Lung (tissue), 12 donors: ENCODE measurements around the gene SIAH3. TPM values are rescaled to one million over a fixed set of nuclear protein-coding genes. Genes with fewer than 3 reads are reported as not detected.

ENCODE experiments used
- ATAC-seq: fragments of 200-7000 bp; cut with Tn5 transposase; one replicate; pipeline ENCODE4 v1.9.1; 2020; ENCODE audit warnings: moderate number of reproducible peaks; ENCODE audit not compliant: insufficient read depth, low FRiP score
- DNase-seq, 3 donors: peaks; one replicate each; pipeline ENCODE4 v3.0.0-alpha.2; 2013 to 2017
- H3K27ac ChIP-seq, 2 donors: one replicate each; pipeline ENCODE4 v1.5.1; 2013; ENCODE audit warnings: mild to moderate bottlenecking in 2 of 2, moderate library complexity in 2 of 2, control low read depth in 1 of 2, inconsistent platforms in 1 of 2, low read depth in 1 of 2, low read length in 1 of 2
- H3K27me3 ChIP-seq, 3 donors: one replicate each; pipeline ENCODE4 v1.5.1; 2013; ENCODE audit warnings: low read length in 2 of 3; ENCODE audit not compliant: control insufficient read depth in 3 of 3, insufficient read depth in 3 of 3
- H3K36me3 ChIP-seq, 4 donors: one replicate each; pipeline ENCODE4 v1.5.1; 2013; ENCODE audit warnings: low read length in 4 of 4, mild to moderate bottlenecking in 1 of 4, moderate library complexity in 1 of 4; ENCODE audit not compliant: control insufficient read depth in 4 of 4, insufficient read depth in 4 of 4
- H3K4me1 ChIP-seq, 5 donors: one replicate each; pipeline ENCODE4 v1.5.1; 2013; ENCODE audit warnings: low read length in 5 of 5, mild to moderate bottlenecking in 2 of 5, moderate library complexity in 1 of 5; ENCODE audit not compliant: control insufficient read depth in 5 of 5, insufficient read depth in 5 of 5
- H3K4me3 ChIP-seq: one replicate; pipeline ENCODE4 v1.5.1; 2013; ENCODE audit warnings: mild to moderate bottlenecking, control low read depth, moderate library complexity
- H3K9ac ChIP-seq, 2 donors: one replicate each; pipeline ENCODE4 v1.5.1; 2013; ENCODE audit warnings: low read length in 2 of 2, control low read depth in 1 of 2; ENCODE audit not compliant: insufficient read depth in 1 of 2
- H3K9me3 ChIP-seq, 4 donors: one replicate each; pipeline ENCODE4 v1.5.1; 2013; ENCODE audit warnings: low read length in 3 of 4, mild to moderate bottlenecking in 1 of 4, moderate library complexity in 1 of 4; ENCODE audit not compliant: control insufficient read depth in 4 of 4, insufficient read depth in 3 of 4
- WGBS, 2 donors: extraction: QIAGEN DNeasy Blood & Tissue Kit; methylation state at CpG; one replicate each; pipeline ENCODE4 v1.1.7; 2013; 5-methylcytosine and 5-hydroxymethylcytosine counted together
- polyA plus RNA-seq, 2 donors: library from polyadenylated mRNA; stranded (reverse); fragments of 200-250 nt; gene quantifications; one replicate each; pipeline ENCODE4 v1.2.1, GENCODE V29; 2013
- total RNA-seq, 2 donors: library from RNA; depleted of rRNA in 1 of 2; stranded (reverse); fragments of >200 nt in 1 of 2; gene quantifications; one replicate each; pipeline ENCODE4 v1.2.1, GENCODE V29; 2014 to 2021
- TF ChIP-seq, protein P1 (sequence below): IDR thresholded peaks from 2 replicates; pipeline ENCODE4 v1.5.1; 2012; ENCODE audit warnings: mild to moderate bottlenecking; ENCODE audit errors: control extremely low read depth, extremely low read depth
- donor health status: control.
- donor health status: control.
- donor health status: Bipolar disorder and iron deficiency.
- donor health status: healthy.
- donor health status: DM: yes; HTN: yes; CAD: no.

Gene SIAH3
- total and polyA plus RNA-seq, 4 donors: 0.03 to 0.31 (median 0.05) TPM

DNA sequence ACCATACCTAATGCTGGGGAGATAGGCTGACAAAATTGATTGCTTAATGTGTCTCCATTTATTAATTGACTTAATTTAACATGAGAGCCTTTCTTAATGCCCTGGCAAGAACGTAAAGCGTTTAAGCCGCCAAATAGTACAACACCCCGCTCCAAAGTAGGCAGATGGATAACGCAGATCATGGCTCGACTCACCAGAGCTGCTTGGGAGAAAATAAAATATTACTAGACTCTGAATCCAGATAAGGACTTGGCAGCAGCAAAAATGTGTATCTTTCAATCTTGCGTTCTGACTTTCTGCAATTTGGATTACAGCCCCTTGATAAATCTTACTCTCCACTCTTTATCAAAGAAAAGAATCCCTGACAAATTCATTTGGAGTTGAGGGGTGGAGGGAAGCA lies 403 bp upstream of the SIAH3 start:
- TF ChIP-seq, protein P1, sequence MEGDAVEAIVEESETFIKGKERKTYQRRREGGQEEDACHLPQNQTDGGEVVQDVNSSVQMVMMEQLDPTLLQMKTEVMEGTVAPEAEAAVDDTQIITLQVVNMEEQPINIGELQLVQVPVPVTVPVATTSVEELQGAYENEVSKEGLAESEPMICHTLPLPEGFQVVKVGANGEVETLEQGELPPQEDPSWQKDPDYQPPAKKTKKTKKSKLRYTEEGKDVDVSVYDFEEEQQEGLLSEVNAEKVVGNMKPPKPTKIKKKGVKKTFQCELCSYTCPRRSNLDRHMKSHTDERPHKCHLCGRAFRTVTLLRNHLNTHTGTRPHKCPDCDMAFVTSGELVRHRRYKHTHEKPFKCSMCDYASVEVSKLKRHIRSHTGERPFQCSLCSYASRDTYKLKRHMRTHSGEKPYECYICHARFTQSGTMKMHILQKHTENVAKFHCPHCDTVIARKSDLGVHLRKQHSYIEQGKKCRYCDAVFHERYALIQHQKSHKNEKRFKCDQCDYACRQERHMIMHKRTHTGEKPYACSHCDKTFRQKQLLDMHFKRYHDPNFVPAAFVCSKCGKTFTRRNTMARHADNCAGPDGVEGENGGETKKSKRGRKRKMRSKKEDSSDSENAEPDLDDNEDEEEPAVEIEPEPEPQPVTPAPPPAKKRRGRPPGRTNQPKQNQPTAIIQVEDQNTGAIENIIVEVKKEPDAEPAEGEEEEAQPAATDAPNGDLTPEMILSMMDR: no peak
- Histone ChIP-seq H3K4me3 (no peak overlapping the region), H3K9ac (no peak overlapping the region), H3K27ac (no peak overlapping the region), H3K4me1 (peaks cover 0 to 22% (median 10%) of the 10 kb centered on the region in 5 donors), H3K36me3 (no peaks in the 10 kb centered on the region), H3K9me3 (no peaks in the 10 kb centered on the region), H3K27me3 (peaks cover 0 to 64% (median 63%) of the 10 kb centered on the region in 3 donors)
- DNase-seq: no peak
- WGBS, 2 donors: 67 to 75% methylated on average over 7 of the region's 7 CpGs
- no peak for ATAC-seq

DNA sequence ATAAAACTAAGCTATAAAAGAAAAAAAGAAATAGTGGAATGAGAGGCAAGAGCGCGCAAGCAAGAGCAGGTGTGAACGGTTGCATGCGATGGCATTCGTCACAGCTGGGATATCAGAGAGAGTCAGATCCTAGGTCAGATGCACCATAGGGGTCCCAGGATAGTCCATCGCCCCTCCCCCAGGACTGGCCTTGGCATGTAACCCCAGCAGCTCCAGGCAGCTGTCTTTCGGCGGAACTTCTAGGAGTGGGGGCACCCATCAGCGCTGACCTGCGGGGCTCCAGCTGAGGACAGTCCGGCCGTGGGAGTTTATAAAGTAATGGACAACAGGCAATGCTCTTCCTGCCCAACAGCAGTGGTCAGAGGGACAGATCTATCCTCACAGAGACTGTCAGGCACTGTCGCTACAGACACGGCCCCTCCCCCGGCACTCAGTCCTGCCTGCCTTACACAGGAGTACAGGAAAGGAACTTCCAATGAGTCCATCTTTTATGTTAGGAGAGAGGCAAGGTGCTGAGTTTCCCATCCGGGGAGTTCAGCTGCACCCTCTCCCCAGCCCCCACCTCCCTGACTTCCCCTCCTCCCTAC lies 1.4 kb downstream of the SIAH3 start:
- no peaks in the 10 kb centered on the region for H3K9me3 ChIP-seq
- peaks cover 0 to 64% (median 58%) of the 10 kb centered on the region in 3 donors for H3K27me3 ChIP-seq
- ATAC-seq (no peak), DNase-seq (no peak)
- no peaks in the 10 kb centered on the region for H3K36me3 ChIP-seq
- H3K4me1 ChIP-seq: peaks cover 0 to 22% (median 10%) of the 10 kb centered on the region in 5 donors
- 53 to 79% methylated on average over 16 of the region's 16 CpGs for WGBS, 2 donors
- no peak overlapping the region for H3K9ac ChIP-seq
- H3K27ac ChIP-seq: no peak overlapping the region
- no peak overlapping the region for H3K4me3 ChIP-seq
- TF ChIP-seq, protein P1: no peak

DNA sequence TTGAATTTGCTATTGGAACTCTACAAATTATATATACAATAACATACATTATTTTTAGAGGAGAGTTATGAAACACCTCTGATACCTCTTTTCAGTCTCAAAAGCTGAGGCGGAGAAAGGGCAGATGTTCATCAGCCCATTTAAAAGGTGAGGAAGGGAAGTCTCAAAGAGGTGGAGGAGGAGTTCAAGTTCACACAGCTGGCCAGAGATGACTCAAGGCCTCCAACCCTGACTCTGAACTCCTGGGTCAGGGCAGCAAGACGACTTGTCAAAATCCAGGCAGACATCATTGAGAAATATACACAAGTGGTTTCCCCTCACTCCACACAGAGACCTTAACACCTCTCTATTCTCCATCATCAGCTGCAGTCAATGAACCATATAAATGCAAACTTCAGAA lies 2.1 kb downstream of the SIAH3 start:
- Histone ChIP-seq H3K27ac (no peak overlapping the region), H3K27me3 (peaks cover 0 to 64% (median 58%) of the 10 kb centered on the region in 3 donors), H3K4me3 (no peak overlapping the region), H3K9ac (no peak overlapping the region), H3K9me3 (no peaks in the 10 kb centered on the region), H3K36me3 (no peaks in the 10 kb centered on the region), H3K4me1 (peaks cover 0 to 22% (median 10%) of the 10 kb centered on the region in 5 donors)
- no peak for DNase-seq
- WGBS, 2 donors: 53 to 65% methylated on average over 2 of the region's 2 CpGs
- TF ChIP-seq, protein P1: no peak
- no peak for ATAC-seq
